CD4-positive, alpha-beta memory T cell (primary cell): ENCODE measurements around the gene SLC35G6. TPM values are rescaled to one million over a fixed set of nuclear protein-coding genes. Genes with fewer than 3 reads are reported as not detected.

Source experiments
- CTCF ChIA-PET: fragments of 350-600 bp; sonication (Branson Sonifier 250); formaldehyde crosslinking; loops from one replicate; lab custom pipeline; 2021; ENCODE audit warnings: inconsistent platforms; ENCODE audit not compliant: partially characterized antibody; lab: Charles Lee
- POLR2A ChIA-PET: fragments of 350-600 bp; sonication (Branson Sonifier 250); formaldehyde crosslinking; loops from one replicate; lab custom pipeline; 2021; ENCODE audit not compliant: partially characterized antibody; lab: Charles Lee
- DNase-seq, 5 donors: peaks; one replicate each; pipeline versions ENCODE4 v3.0.0 to v3.0.0-alpha.2; 2020 to 2022; ENCODE audit warnings: mixed read lengths in 1 of 5
- H3K27ac ChIP-seq: one replicate; pipeline ENCODE4 v1.7.0; 2013; ENCODE audit warnings: low read depth, low read length
- H3K27me3 ChIP-seq: 2 replicates; pipeline ENCODE4 v1.7.0; 2013; ENCODE audit warnings: mild to moderate bottlenecking, low read length, moderate library complexity; ENCODE audit not compliant: insufficient read depth
- H3K36me3 ChIP-seq: 2 replicates; pipeline ENCODE4 v1.7.0; 2013; ENCODE audit warnings: mild to moderate bottlenecking, low read length, moderate library complexity; ENCODE audit not compliant: insufficient read depth
- H3K4me1 ChIP-seq: 2 replicates; pipeline ENCODE4 v1.7.0; 2013; ENCODE audit warnings: mild to moderate bottlenecking, low read length, moderate library complexity; ENCODE audit not compliant: insufficient read depth
- H3K4me3 ChIP-seq, 2 donors: one replicate each; pipeline ENCODE4 v1.7.0; 2013; ENCODE audit warnings: low read length in 2 of 2, mild to moderate bottlenecking in 1 of 2
- H3K9me3 ChIP-seq, 2 donors: one replicate each; pipeline ENCODE4 v1.7.0; 2013; ENCODE audit warnings: low read length in 2 of 2, control low read depth in 1 of 2; ENCODE audit not compliant: control insufficient read depth in 1 of 2
- H3K27ac Mint-ChIP-seq, 7 donors: one replicate each; pipeline ENCODE4 v1.8.0; 2020 to 2021; ENCODE audit warnings: mixed read lengths in 7 of 7, mild to moderate bottlenecking in 6 of 7, inconsistent platforms in 3 of 7, moderate library complexity in 3 of 7
- H3K27me3 Mint-ChIP-seq, 2 donors: one replicate each; pipeline ENCODE4 v1.8.0; 2020 to 2021; ENCODE audit warnings: mixed read lengths in 2 of 2
- H3K36me3 Mint-ChIP-seq, 2 donors: one replicate each; pipeline ENCODE4 v1.8.0; 2020 to 2021; ENCODE audit warnings: mixed read lengths in 2 of 2, inconsistent platforms in 1 of 2, mild to moderate bottlenecking in 1 of 2
- H3K4me1 Mint-ChIP-seq, 4 donors: one replicate each; pipeline ENCODE4 v1.8.0; 2020 to 2021; ENCODE audit warnings: mixed read lengths in 4 of 4, mild to moderate bottlenecking in 1 of 4
- H3K4me3 Mint-ChIP-seq, 8 donors: one replicate each; pipeline ENCODE4 v1.8.0; 2020 to 2021; ENCODE audit warnings: mixed read lengths in 8 of 8, mild to moderate bottlenecking in 7 of 8, moderate library complexity in 6 of 8, inconsistent platforms in 3 of 8
- H3K9me3 Mint-ChIP-seq, 8 donors: one replicate each; pipeline ENCODE4 v1.8.0; 2020 to 2021; ENCODE audit warnings: mixed read lengths in 8 of 8, mild to moderate bottlenecking in 5 of 8, inconsistent platforms in 3 of 8, moderate library complexity in 1 of 8
- intact Hi-C: fragments of 100-400 bp; cut with micrococcal nuclease; formaldehyde crosslinking; loops from one replicate; pipeline ENCODE4 v1.15.1; 2023
- polyA plus RNA-seq, 2 donors: library from polyadenylated mRNA; unstranded; fragments of 300-500 nt; fragmentation: Illumina TruSeq; gene quantifications; one replicate each; pipeline ENCODE4 v1.2.3, GENCODE V29; 2021
- total RNA-seq, 2 experiments: library from RNA; stranded (reverse); gene quantifications; one replicate each; pipeline ENCODE4 v1.2.3, GENCODE V29; 2021

SLC35G6 gene
- total and polyA plus RNA-seq, 4 experiments from 2014 or later, result not detected

DNA sequence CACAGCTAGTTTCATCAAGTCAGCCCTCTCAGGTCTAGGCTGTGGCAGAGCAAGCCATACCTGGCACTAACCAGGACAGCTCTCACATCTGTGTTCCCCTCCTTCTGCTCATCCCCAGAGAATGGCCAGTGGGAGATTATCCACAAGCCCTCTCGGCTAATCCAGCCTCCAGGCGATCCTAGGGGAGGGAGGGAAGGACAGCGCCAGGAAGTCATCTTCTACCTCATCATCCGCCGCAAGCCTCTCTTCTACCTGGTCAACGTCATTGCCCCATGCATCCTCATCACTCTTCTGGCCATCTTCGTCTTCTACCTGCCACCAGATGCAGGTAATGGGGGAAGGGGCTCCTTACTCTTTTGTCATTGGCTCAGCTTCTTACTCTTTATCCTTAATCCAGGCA lies 32.8 kb upstream of the SLC35G6 start:
- Mint-ChIP-seq H3K4me3 (no peak overlapping the region), H3K9me3 (peaks cover 0 to 2% (median 0%) of the 10 kb centered on the region in 8 donors), H3K4me1 (peaks cover 9 to 30% (median 21%) of the 10 kb centered on the region in 4 donors), H3K27ac (no peak overlapping the region), H3K27me3 (peaks cover 25 to 38% of the 10 kb centered on the region in 2 donors), H3K36me3 (peaks cover 1 to 13% of the 10 kb centered on the region in 2 donors)
- CTCF ChIA-PET, result interaction anchor here (3.8 kb wide), 1 partner anchor 11 kb away, joined by 32 read pairs; no protein-coding TSS in a partner anchor
- Histone ChIP-seq H3K27me3 (peaks cover 33% of the 10 kb centered on the region), H3K27ac (no peak overlapping the region), H3K4me3 (no peak overlapping the region), H3K4me1 (peaks cover 18% of the 10 kb centered on the region), H3K9me3 (no peaks in the 10 kb centered on the region), H3K36me3 (no peaks in the 10 kb centered on the region)
- POLR2A ChIA-PET, result interaction anchor here (0.9 to 1.2 kb wide), 2 partner anchors 12 to 36 kb away, joined by 3 to 4 read pairs; partner anchors contain the start of gene POLR2A
- DNase-seq, result no peak
- intact Hi-C loops, result no loop called here

DNA sequence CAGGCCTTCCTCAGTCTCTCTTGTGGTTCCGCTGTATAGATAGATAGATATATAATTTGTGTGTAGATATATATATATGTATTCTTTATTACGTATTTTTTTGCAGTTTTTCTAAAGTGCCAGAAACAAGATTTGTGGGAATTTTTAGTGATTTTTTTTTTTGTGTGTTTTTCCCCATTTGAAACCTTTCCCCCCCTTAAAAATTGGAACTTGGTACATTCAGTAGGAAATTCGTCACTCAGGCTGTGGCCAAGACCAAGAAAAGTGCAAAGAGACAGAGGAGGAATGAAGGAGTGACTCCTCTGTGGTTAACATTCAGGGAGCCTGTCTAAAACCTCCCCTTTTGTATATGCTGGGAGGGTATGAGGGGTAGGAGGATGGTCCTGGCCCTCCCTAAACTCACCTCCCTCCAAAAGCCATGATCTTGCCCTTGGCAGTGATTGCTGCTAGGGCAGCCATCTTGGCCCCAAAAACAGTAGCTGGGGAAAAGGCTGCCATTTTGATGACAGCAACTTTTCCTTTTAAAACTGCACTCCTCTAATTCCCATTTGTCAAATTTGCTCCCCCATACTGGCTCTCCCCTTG lies 21.2 kb upstream of the SLC35G6 start:
- Histone ChIP-seq H3K36me3 (no peaks in the 10 kb centered on the region), H3K9me3 (no peaks in the 10 kb centered on the region), H3K4me3 (no peak overlapping the region), H3K27me3 (no peaks in the 10 kb centered on the region), H3K4me1 (peaks cover 10% of the 10 kb centered on the region), H3K27ac (no peak overlapping the region)
- Mint-ChIP-seq H3K4me1 (peaks cover 13 to 26% (median 19%) of the 10 kb centered on the region in 4 donors), H3K27ac (no peak overlapping the region), H3K36me3 (peaks cover 6 to 33% of the 10 kb centered on the region in 2 donors), H3K9me3 (peaks cover 0 to 5% (median 0%) of the 10 kb centered on the region in 8 donors), H3K27me3 (no peaks in the 10 kb centered on the region), H3K4me3 (peak overlapping the region in 1 of 8 donors; percentile 7)
- intact Hi-C loops, result loop anchor here (5.0 kb wide), 1 partner anchor 227 kb away; the partner anchor contains the start of genes TP53 and WRAP53
- ChIA-PET CTCF (interaction anchor here (0.6 to 1.4 kb wide), 2 partner anchors 23 to 115 kb away, joined by 4 to 5 read pairs; no protein-coding TSS in a partner anchor), POLR2A (interaction anchor here (1.4 to 23.4 kb wide), 2 partner anchors 14 to 22 kb away, joined by 3 to 398 read pairs; partner anchors contain the start of genes POLR2A, SLC35G6 and ZBTB4)
- DNase-seq, result no peak

DNA sequence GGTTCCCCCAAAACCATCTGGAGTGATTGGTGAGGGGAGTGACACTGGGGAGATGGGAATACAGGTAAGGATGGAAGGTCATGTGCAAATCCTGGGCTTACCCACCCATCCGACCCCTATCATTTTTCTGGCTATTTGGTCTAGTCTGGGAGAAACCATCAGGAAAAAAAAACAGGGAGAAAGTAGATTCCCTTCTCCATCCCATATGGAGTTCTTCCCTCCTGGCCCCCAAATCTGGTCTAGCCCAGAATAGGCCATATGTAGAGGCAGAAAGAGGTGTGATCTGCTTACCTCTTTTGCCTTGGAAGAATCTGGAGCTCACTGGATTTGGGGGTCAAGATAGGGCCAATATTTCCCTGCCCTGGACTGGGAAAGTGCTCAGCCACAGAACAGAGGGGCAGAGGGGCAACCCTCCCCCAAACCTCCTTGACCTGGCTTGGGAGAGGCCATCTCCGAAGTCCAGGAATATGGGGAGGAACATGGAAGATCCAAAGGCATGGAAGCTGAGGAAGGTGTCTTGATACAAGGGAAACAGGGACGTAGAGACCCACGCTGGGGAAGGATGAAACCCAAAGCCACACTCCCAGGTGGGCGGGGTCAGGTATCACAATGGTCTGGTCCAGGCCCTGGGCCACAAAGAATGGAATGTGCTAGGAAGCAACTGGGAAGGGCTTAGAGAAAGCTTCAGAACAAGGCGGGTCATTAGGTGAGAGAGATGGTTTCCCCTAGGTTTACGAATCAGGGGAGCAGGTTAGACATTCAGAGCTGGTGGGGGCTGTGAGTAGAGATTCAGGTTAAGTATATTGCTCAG lies 20.2 kb upstream of the SLC35G6 start:
- Mint-ChIP-seq H3K9me3 (no peaks in the 10 kb centered on the region), H3K27ac (peak overlapping the region in 2 of 7 donors; percentile 18 to 46), H3K4me1 (peaks cover 8 to 21% (median 13%) of the 10 kb centered on the region in 4 donors), H3K36me3 (peaks cover 9 to 29% of the 10 kb centered on the region in 2 donors), H3K27me3 (no peaks in the 10 kb centered on the region), H3K4me3 (no peak overlapping the region)
- ChIA-PET CTCF (interaction anchor here (1.3 to 1.6 kb wide), 2 partner anchors 24 to 25 kb away, joined by 3 to 5 read pairs; no protein-coding TSS in a partner anchor), POLR2A (interaction anchor here (1.4 to 23.4 kb wide), 2 partner anchors 15 to 21 kb away, joined by 3 to 398 read pairs; partner anchors contain the start of genes POLR2A, SLC35G6 and ZBTB4)
- intact Hi-C loops, result no loop called here
- H3K27ac ChIP-seq, result no peak overlapping the region
- H3K36me3 ChIP-seq, result no peaks in the 10 kb centered on the region
- H3K4me1 ChIP-seq, result peaks cover 9% of the 10 kb centered on the region
- H3K27me3 ChIP-seq, result no peaks in the 10 kb centered on the region
- no peak for DNase-seq
- H3K9me3 ChIP-seq, result no peaks in the 10 kb centered on the region
- no peak overlapping the region for H3K4me3 ChIP-seq

DNA sequence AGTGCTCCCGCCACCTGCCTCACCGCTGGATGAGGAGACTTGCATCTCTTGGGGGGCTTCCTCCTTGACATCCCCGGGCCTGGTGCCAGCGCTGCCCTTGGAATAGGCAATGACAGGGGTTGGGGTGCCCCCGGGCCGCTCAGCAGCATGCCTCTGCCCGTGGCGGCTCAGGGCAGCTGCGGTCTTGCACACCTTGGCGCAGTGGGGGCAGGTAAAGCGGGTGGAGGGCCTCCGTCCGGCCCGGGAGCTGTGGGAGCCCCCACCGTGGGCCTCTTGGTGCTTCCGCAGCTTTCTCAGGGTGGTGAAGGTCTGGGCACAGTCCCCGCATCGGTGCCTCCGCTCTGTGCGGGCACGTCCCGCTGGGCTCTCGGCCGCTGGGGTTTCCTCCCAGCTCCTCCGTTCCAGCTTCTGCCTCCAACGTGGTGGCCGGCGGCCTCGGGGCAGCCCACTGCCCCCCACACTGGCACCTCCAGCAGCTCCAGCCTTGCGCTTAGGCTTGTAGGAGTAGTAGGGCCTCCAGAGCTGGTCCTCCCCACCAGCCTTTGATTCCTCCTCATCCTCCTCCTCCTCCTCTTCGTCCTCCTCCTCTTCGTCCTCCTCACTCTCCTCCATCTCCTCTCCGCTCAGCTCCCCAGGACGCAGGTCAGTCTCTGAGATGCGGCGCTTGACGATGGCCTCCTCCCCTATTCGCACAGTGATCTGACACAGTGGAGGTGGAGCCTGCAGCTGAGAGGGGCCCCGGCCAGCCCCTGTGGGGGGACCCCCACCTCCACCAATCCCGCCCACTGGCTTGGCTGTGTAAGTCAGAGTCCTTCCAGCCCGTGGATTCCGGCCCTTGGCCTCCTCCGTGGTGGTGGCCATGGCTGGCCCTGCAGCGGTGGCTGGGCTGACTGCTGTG lies 18.5 kb upstream of the SLC35G6 start:
- Histone ChIP-seq H3K27ac (no peak overlapping the region), H3K36me3 (peaks cover 6% of the 10 kb centered on the region), H3K9me3 (no peaks in the 10 kb centered on the region), H3K4me3 (no peak overlapping the region), H3K27me3 (no peaks in the 10 kb centered on the region), H3K4me1 (peaks cover 2% of the 10 kb centered on the region)
- Mint-ChIP-seq H3K27me3 (no peaks in the 10 kb centered on the region), H3K36me3 (peaks cover 9 to 37% of the 10 kb centered on the region in 2 donors), H3K9me3 (no peaks in the 10 kb centered on the region), H3K27ac (no peak overlapping the region), H3K4me3 (peak overlapping the region in 1 of 8 donors; percentile 36), H3K4me1 (peaks cover 2 to 19% (median 4%) of the 10 kb centered on the region in 4 donors)
- ChIA-PET CTCF (interaction anchor here (1.1 to 1.3 kb wide), 2 partner anchors 27 to 107 kb away, joined by 3 read pairs; no protein-coding TSS in a partner anchor), POLR2A (interaction anchor here (1.1 to 23.4 kb wide), 3 partner anchors 9 to 26 kb away, joined by 3 to 398 read pairs (median 3); partner anchors contain the start of genes POLR2A, SLC35G6 and ZBTB4)
- DNase-seq, result no peak
- intact Hi-C loops, result no loop called here

DNA sequence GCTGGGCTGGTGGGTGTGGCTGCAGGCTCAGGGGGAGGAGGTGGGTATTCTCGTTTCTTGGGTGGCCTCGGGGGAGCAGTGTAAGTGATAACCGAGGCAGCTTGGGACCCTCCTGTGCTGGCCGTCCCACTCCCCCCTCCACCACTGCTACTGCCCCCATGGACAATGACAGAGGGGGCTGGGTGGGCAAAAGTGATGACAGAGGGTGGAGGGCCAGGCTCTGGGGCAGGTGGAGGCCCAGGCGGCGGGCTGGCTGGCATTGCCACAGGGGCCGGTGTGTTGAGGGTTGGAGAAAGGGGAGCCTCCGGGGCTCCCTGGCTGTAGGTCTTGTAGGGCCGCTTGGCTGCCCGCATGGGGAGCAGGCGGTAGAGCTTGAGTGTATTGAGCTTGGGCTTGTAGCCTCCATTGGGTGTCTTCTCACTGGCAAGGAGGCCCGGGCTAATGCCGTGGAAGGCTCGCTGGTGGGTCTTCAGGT lies 17.8 kb upstream of the SLC35G6 start:
- H3K4me3 Mint-ChIP-seq, result peak overlapping the region in 1 of 8 donors; percentile 36
- H3K9me3 Mint-ChIP-seq, result no peaks in the 10 kb centered on the region
- Histone ChIP-seq H3K4me3 (no peak overlapping the region), H3K27me3 (no peaks in the 10 kb centered on the region), H3K9me3 (no peaks in the 10 kb centered on the region), H3K36me3 (peaks cover 6% of the 10 kb centered on the region), H3K4me1 (peaks cover 3% of the 10 kb centered on the region), H3K27ac (no peak overlapping the region)
- ChIA-PET CTCF (no interaction called here), POLR2A (interaction anchor here (1.1 to 23.4 kb wide), 4 partner anchors 8 to 27 kb away, joined by 3 to 398 read pairs (median 4); partner anchors contain the start of genes POLR2A, SLC35G6 and ZBTB4)
- no peak for DNase-seq
- peak overlapping the region in 1 of 7 donors; percentile 41 for H3K27ac Mint-ChIP-seq
- intact Hi-C loops, result no loop called here
- peaks cover 2 to 22% (median 5%) of the 10 kb centered on the region in 4 donors for H3K4me1 Mint-ChIP-seq
- H3K36me3 Mint-ChIP-seq, result peaks cover 9 to 39% of the 10 kb centered on the region in 2 donors
- no peaks in the 10 kb centered on the region for H3K27me3 Mint-ChIP-seq

DNA sequence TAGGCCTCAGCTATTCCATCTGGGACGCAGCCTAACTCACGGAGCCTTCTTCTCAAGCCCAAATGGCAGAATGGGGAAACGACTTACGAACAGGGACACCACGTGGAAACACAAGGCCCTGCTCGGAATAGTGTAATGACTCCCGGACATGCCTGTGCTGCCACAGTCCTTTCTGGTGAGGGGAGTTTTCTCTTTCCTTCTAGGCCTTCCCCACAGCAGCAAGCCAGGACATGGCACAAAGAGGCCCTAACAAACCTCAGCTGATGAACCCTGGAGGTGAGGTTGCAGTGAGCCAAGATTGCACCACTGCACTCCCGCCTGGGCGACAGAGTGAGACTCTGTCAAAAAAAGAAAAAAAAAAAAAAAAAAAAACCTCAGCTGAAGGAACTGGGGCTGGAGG lies 17.2 kb upstream of the SLC35G6 start:
- no peak for DNase-seq
- no peak overlapping the region for H3K4me3 ChIP-seq
- CTCF ChIA-PET, result interaction anchor here (1.4 kb wide), 1 partner anchor 26 kb away, joined by 3 read pairs; no protein-coding TSS in a partner anchor
- no peaks in the 10 kb centered on the region for H3K9me3 ChIP-seq
- H3K27me3 ChIP-seq, result no peaks in the 10 kb centered on the region
- H3K36me3 Mint-ChIP-seq, result peaks cover 9 to 35% of the 10 kb centered on the region in 2 donors
- H3K4me1 Mint-ChIP-seq, result peaks cover 2 to 22% (median 3%) of the 10 kb centered on the region in 4 donors
- intact Hi-C loops, result no loop called here
- H3K27ac ChIP-seq, result no peak overlapping the region
- no peaks in the 10 kb centered on the region for H3K27me3 Mint-ChIP-seq
- no peak overlapping the region for H3K27ac Mint-ChIP-seq
- H3K36me3 ChIP-seq, result peaks cover 6% of the 10 kb centered on the region
- peaks cover 3% of the 10 kb centered on the region for H3K4me1 ChIP-seq
- POLR2A ChIA-PET, result interaction anchor here (1.4 to 23.4 kb wide), 3 partner anchors 9 to 27 kb away, joined by 3 to 398 read pairs (median 4); partner anchors contain the start of genes POLR2A, SLC35G6 and ZBTB4
- no peak overlapping the region for H3K4me3 Mint-ChIP-seq
- H3K9me3 Mint-ChIP-seq, result no peaks in the 10 kb centered on the region
